Neuronal stem cell (in vitro differentiated cells): ENCODE results near the gene TAP1.
A peak's percentile ranks its signal among the peaks of the same experiment; 100 is the strongest.

Experiments
- DNase-seq: peaks from one replicate; pipeline ENCODE4 v3.0.0-alpha.2; 2013; ENCODE audit warnings: low spot score
- H2AFZ ChIP-seq: one replicate; pipeline ENCODE4 v1.6.1; 2013; ENCODE audit warnings: mild to moderate bottlenecking, low read length, inconsistent platforms
- H2AK5ac ChIP-seq: 2 replicates; pipeline ENCODE4 v1.6.1; 2013; ENCODE audit warnings: low read depth, mild to moderate bottlenecking, inconsistent platforms, low read length, moderate library complexity, mixed read lengths
- H2BK120ac ChIP-seq: 2 replicates; pipeline ENCODE4 v1.6.1; 2013; ENCODE audit warnings: low read depth, mild to moderate bottlenecking, inconsistent platforms, low read length, moderate library complexity, mixed read lengths
- H2BK12ac ChIP-seq: one replicate; pipeline ENCODE4 v1.6.1; 2013; ENCODE audit warnings: low read length, inconsistent platforms
- H2BK15ac ChIP-seq: 2 replicates; pipeline ENCODE4 v1.6.1; 2013; ENCODE audit warnings: mild to moderate bottlenecking, low read length, inconsistent platforms, mixed read lengths
- H2BK5ac ChIP-seq: one replicate; pipeline ENCODE4 v1.6.1; 2013; ENCODE audit warnings: inconsistent platforms, mild to moderate bottlenecking, low read length, moderate library complexity
- H3K14ac ChIP-seq: one replicate; pipeline ENCODE4 v1.6.1; 2013; ENCODE audit warnings: low read length, inconsistent platforms
- H3K18ac ChIP-seq: 2 replicates; pipeline ENCODE4 v1.6.1; 2013; ENCODE audit warnings: low read length, inconsistent platforms
- H3K23ac ChIP-seq: 2 replicates; pipeline ENCODE4 v1.6.1; 2013; ENCODE audit warnings: low read depth, mild to moderate bottlenecking, mixed read lengths, low read length, inconsistent platforms; ENCODE audit not compliant: poor library complexity
- H3K27ac ChIP-seq: replicated peaks from 3 replicates; pipeline ENCODE4 v1.5.1; 2013; ENCODE audit warnings: low read length, inconsistent platforms
- H3K27me3 ChIP-seq, 3 experiments: 2 replicates each; pipeline ENCODE4 v1.6.1; 2013; ENCODE audit warnings: low read length in 3 of 3, mild to moderate bottlenecking in 2 of 3, inconsistent platforms in 1 of 3, low read depth in 1 of 3, mixed read lengths in 1 of 3, moderate library complexity in 1 of 3; ENCODE audit not compliant: control insufficient read depth in 3 of 3, insufficient read depth in 3 of 3
- H3K36me3 ChIP-seq, 2 donors: replicated peaks in 1 of 2; 2 replicates each; pipeline ENCODE4 v1.6.1; 2013; ENCODE audit warnings: low read length in 2 of 2; ENCODE audit not compliant: control insufficient read depth in 2 of 2, insufficient read depth in 2 of 2
- H3K4ac ChIP-seq: 2 replicates; pipeline ENCODE4 v1.6.1; 2013; ENCODE audit warnings: inconsistent platforms, mild to moderate bottlenecking, low read length, moderate library complexity
- H3K4me1 ChIP-seq, 2 donors: 1 replicate in 1 of 2; 2 replicates in 1 of 2; pipeline ENCODE4 v1.6.1; 2013; ENCODE audit warnings: low read length in 2 of 2, low read depth in 1 of 2; ENCODE audit not compliant: control insufficient read depth in 2 of 2, insufficient read depth in 1 of 2
- H3K4me2 ChIP-seq: one replicate; pipeline ENCODE4 v1.6.1; 2013; ENCODE audit warnings: mild to moderate bottlenecking, low read length, inconsistent platforms; ENCODE audit not compliant: insufficient read depth, poor library complexity, severe bottlenecking
- H3K4me3 ChIP-seq, 2 donors: 2 replicates each; pipeline ENCODE4 v1.5.1; 2013; ENCODE audit warnings: low read length in 2 of 2, mild to moderate bottlenecking in 2 of 2, inconsistent platforms in 1 of 2, moderate library complexity in 1 of 2
- H3K79me1 ChIP-seq: one replicate; pipeline ENCODE4 v1.6.1; 2013; ENCODE audit warnings: low read depth, mild to moderate bottlenecking, inconsistent platforms, low read length, moderate library complexity
- H3K9ac ChIP-seq: one replicate; pipeline ENCODE4 v1.6.1; 2013; ENCODE audit warnings: mild to moderate bottlenecking, low read depth, low read length, inconsistent platforms; ENCODE audit not compliant: poor library complexity
- H3K9me3 ChIP-seq, 2 donors: replicated peaks in 1 of 2; 2 replicates each; pipeline versions ENCODE3 to v1.6.1; 2013; ENCODE audit warnings: low read length in 2 of 2, mild to moderate bottlenecking in 2 of 2, inconsistent platforms in 1 of 2, low read depth in 1 of 2, mixed read lengths in 1 of 2, moderate library complexity in 1 of 2; ENCODE audit not compliant: control insufficient read depth in 2 of 2, insufficient read depth in 1 of 2
- H4K8ac ChIP-seq: one replicate; pipeline ENCODE4 v1.6.1; 2013; ENCODE audit warnings: low read depth, mild to moderate bottlenecking, inconsistent platforms, low read length, moderate library complexity
- H4K91ac ChIP-seq: one replicate; pipeline ENCODE4 v1.6.1; 2013; ENCODE audit warnings: low read length, low read depth, mild to moderate bottlenecking, inconsistent platforms; ENCODE audit not compliant: poor library complexity
- WGBS, 2 donors: extraction: QIAGEN DNeasy Blood & Tissue Kit; methylation state at CpG; one replicate each; pipeline ENCODE4 v1.1.7; 2013; ENCODE audit warnings: missing lambda C conversion rate in 2 of 2, mixed read lengths in 1 of 2; ENCODE audit not compliant: insufficient read length in 2 of 2, insufficient replicate concordance in 1 of 2; ENCODE audit errors: extremely low coverage in 2 of 2; 5-methylcytosine and 5-hydroxymethylcytosine counted together

The TAP1 gene

DNA sequence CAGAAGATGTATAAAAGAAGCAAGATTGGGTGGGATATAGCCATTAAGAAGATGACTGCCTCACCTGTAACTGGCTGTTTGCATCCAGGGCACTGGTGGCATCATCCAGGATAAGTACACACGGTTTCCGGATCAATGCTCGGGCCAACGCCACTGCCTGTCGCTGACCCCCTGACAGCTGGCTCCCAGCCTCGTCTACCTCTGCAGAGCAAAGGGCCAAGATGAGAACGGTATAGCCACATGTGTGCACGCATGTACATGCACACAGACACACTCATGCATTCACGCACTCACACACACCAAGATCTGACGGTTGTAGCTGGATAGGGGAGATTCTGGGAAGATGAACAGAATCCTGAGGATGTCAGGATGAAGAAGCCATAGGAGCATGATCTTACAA is 6.5 kb downstream of the TAP1 start:
- H3K9ac ChIP-seq: no peak overlapping the region

DNA sequence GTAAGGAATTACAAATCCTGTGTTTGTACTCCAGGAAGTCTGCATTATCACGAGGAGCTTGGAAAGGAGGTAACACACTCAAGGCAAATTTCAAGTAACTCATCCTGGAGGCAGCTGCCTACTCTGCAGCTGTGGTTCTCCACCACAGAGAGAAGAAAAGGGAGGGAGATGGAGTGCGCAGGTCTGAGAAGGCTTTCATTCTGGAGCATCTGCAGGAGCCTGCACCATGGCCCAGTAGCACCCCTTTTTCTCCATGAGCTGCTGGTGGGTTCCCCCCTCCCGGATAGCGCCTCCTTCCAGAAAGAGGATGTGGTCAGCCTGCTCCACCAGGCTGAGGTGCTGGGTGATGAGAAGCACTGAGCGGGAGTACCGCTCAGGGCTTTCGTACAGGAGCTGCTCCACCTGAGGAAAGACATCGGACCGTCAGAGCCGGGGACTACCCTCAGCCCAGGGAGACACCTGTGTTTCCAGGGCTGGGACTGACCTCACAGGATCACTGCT is 8.1 kb downstream of the TAP1 start:
- Histone ChIP-seq H3K9me3 (peaks cover 0 to 5% of the 10 kb centered on the region in 2 donors), H4K8ac (no peak overlapping the region), H3K36me3 (no peaks in the 10 kb centered on the region), H3K4me2 (no peak overlapping the region), H2AK5ac (no peak overlapping the region), H3K27ac (no peak overlapping the region), H2BK5ac (no peak overlapping the region), H3K18ac (no peak overlapping the region), H3K14ac (no peak overlapping the region), H3K9ac (no peak overlapping the region), H3K79me1 (no peaks in the 10 kb centered on the region), H3K23ac (no peak overlapping the region), H4K91ac (peak overlapping the region; percentile 65), H2BK120ac (no peak overlapping the region), H2BK15ac (no peak overlapping the region), H3K27me3 (peaks cover 0 to 88% (median 28%) of the 10 kb centered on the region in 3 experiments), H2BK12ac (no peak overlapping the region), H3K4ac (no peak overlapping the region), H3K4me3 (no peak overlapping the region), H3K4me1 (peaks cover 0 to 1% of the 10 kb centered on the region in 2 donors), H2AFZ (no peak overlapping the region)
- DNase-seq: no peak
- no CpG with 5 or more reads among the region's 10 CpGs for WGBS, 2 donors

More for the DNA sequence above, 6.5 kb downstream of the TAP1 start:
- Histone ChIP-seq H2BK12ac (no peak overlapping the region), H3K9me3 (peaks cover 0 to 5% of the 10 kb centered on the region in 2 donors), H3K4me1 (peaks cover 0 to 1% of the 10 kb centered on the region in 2 donors), H4K8ac (no peak overlapping the region), H3K4ac (no peak overlapping the region), H3K36me3 (no peaks in the 10 kb centered on the region), H3K4me2 (no peak overlapping the region), H2AFZ (no peak overlapping the region), H4K91ac (no peak overlapping the region), H3K27ac (no peak overlapping the region), H3K14ac (no peak overlapping the region), H3K27me3 (peaks cover 0 to 90% (median 36%) of the 10 kb centered on the region in 3 experiments), H3K4me3 (no peak overlapping the region), H2BK5ac (no peak overlapping the region), H3K18ac (no peak overlapping the region), H2BK15ac (no peak overlapping the region), H3K23ac (peak overlapping the region; percentile 77), H3K79me1 (no peaks in the 10 kb centered on the region), H2BK120ac (no peak overlapping the region), H2AK5ac (no peak overlapping the region)
- no peak for DNase-seq
- WGBS, 2 donors: no CpG with 5 or more reads among the region's 10 CpGs

GRCh38 chr6:32844839-32845383 is 8.6 kb downstream of the TAP1 start:
- Histone ChIP-seq H2AK5ac (no peak overlapping the region), H2AFZ (peak overlapping the region; percentile 92), H3K4me2 (peak overlapping the region; percentile 98), H3K79me1 (no peaks in the 10 kb centered on the region), H3K18ac (peak overlapping the region; percentile 89), H3K14ac (no peak overlapping the region), H2BK12ac (no peak overlapping the region), H2BK5ac (no peak overlapping the region), H4K8ac (no peak overlapping the region), H3K23ac (peak overlapping the region; percentile 6), H3K4me3 (peak overlapping the region; percentile 49 to 64), H4K91ac (no peak overlapping the region), H3K4ac (no peak overlapping the region), H3K27me3 (peaks cover 0 to 87% (median 28%) of the 10 kb centered on the region in 3 experiments), H3K9me3 (peaks cover 0 to 5% of the 10 kb centered on the region in 2 donors), H2BK120ac (no peak overlapping the region), H3K4me1 (peaks cover 0 to 1% of the 10 kb centered on the region in 2 donors), H3K9ac (peak overlapping the region; percentile 76), H2BK15ac (no peak overlapping the region), H3K27ac (no peak overlapping the region), H3K36me3 (no peaks in the 10 kb centered on the region)
- no peak for DNase-seq
- no CpG with 5 or more reads among the region's 19 CpGs for WGBS, 2 donors

DNA sequence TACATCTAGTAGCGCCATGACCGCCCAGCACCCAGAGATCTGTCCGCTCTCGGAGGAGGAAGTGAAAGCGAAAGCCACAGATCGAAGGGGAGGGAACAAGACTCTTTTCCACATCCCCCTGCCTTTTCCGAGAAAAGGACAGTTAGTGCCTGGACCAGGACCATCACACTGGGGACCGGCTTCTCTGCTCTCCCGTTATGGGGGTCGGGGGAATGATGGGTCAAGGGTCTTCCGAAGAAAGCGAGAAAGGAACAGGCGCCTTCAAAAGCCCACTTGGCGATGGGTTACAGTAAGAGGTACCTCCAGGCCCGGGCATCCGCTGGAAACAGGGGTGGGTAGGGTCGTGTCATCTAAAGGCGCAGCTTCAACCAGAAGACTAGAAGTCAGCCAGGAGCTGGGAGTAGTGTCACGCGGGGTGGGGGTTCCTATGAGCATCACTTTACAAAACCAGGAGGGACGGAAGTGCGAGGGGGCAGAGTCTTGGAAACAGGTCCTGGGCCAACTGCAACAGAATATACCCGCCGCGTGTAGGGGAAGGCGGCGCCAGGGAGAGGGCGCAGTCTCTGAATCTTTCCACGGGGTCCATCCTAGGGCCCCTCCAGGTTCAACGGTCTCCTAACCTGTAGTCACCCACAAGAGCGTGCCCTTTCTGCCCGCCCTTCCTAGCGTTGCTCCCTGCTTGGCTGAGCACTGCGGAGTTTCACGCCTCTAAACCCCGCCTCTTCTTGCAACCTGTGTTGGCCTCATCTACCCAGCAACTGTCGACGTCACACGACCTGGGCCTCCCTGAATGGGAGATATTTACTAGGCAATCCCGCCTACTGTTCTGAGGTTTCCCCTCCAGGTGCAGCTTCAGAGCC is 9.3 kb downstream of the TAP1 start, which contains the start of gene PSMB8:
PSMB8 (minus strand) TSS at position 69 of the 860 bp plus-strand sequence; CDS start at position 18, 51 bp downstream.
- peaks cover 0 to 1% of the 10 kb centered on the region in 2 donors for H3K4me1 ChIP-seq
- no peaks in the 10 kb centered on the region for H3K36me3 ChIP-seq
- H4K8ac ChIP-seq: no peak within 1 kb of the TSS

More for the DNA sequence above, 9.3 kb downstream of the TAP1 start, which contains the start of gene PSMB8:
- Histone ChIP-seq H2BK5ac (no peak within 1 kb of the TSS), H3K4me3 (peak within 1 kb of the TSS; percentile 49 to 76), H2BK12ac (no peak within 1 kb of the TSS), H3K27ac (no peak within 1 kb of the TSS), H3K79me1 (no peaks in the 10 kb centered on the region), H2AK5ac (no peak within 1 kb of the TSS), H3K27me3 (peaks cover 0 to 90% (median 28%) of the 10 kb centered on the region in 3 experiments), H2AFZ (peak within 1 kb of the TSS; percentile 92), H2BK120ac (peak within 1 kb of the TSS; percentile 6), H3K23ac (peak within 1 kb of the TSS; percentile 6), H3K18ac (peak within 1 kb of the TSS; percentile 89), H3K14ac (peak within 1 kb of the TSS; percentile 82), H3K9ac (peak within 1 kb of the TSS; percentile 76), H4K91ac (no peak within 1 kb of the TSS), H3K4me2 (peak within 1 kb of the TSS; percentile 98), H2BK15ac (peak within 1 kb of the TSS; percentile 60), H3K4ac (no peak within 1 kb of the TSS), H3K9me3 (peaks cover 0 to 5% of the 10 kb centered on the region in 2 donors)
- WGBS, 2 donors: no CpG with 5 or more reads among the region's 40 CpGs
- DNase-seq: peak; percentile 90
